HCT116 (cell line): ENCODE measurements around the gene PAFAH1B1. TPM values are rescaled to one million over a fixed set of nuclear protein-coding genes. Genes with fewer than 3 reads are reported as not detected.

Experiments used
- ATAC-seq: fragments of 200-7000 bp; cut with Tn5 transposase; 2 replicates; pipeline ENCODE4 v1.9.1; 2020; ENCODE audit warnings: mild to moderate bottlenecking, moderate library complexity
- BruUV-seq: library from RNA; stranded (reverse); fragments of 400-500 nt; replicated peaks from 2 replicates; lab custom pipeline; 2021; lab: Mats Ljungman, UMichigan
- CTCF ChIA-PET: fragments of 300-600 bp; sonication (Branson Sonifier 250); formaldehyde crosslinking; loops from one replicate; lab custom pipeline; 2021; ENCODE audit warnings: antibody characterized with exemption; lab: Charles Lee
- POLR2A ChIA-PET: fragments of 300-600, 350-600 bp; sonication (Branson Sonifier 250); formaldehyde crosslinking; loops from one replicate; lab custom pipeline; 2021; ENCODE audit warnings: antibody characterized with exemption; lab: Charles Lee
- RAD21 ChIA-PET, 2 experiments: fragments of 300-600 bp; sonication (Branson Sonifier 250); formaldehyde crosslinking; loops; one replicate each; lab custom pipeline; 2023; ENCODE audit warnings: low total read pairs in 2 of 2; ENCODE audit not compliant: uncharacterized antibody in 2 of 2, unreplicated experiment in 2 of 2, low non-redundant PET in 1 of 2; lab: Charles Lee
- DNase-seq: peaks from one replicate; pipeline ENCODE4 v3.0.0-alpha.2; 2010; ENCODE audit warnings: low read depth, low spot score
- H2AFZ ChIP-seq: fragments of 200-600 bp; shearing (Covaris generic), sonication (generic); 2 replicates; pipeline ENCODE4 v1.6.1; 2017; ENCODE audit warnings: low read depth, mixed run types, mixed read lengths, antibody characterized with exemption, low read length; ENCODE audit not compliant: poor library complexity, severe bottlenecking
- H3K27ac ChIP-seq: 2 replicates; pipeline ENCODE4 v1.5.1; 2012; ENCODE audit warnings: low read depth, low read length
- H3K27me3 ChIP-seq: fragments of 200-600 bp; sonication (generic); 2 replicates; pipeline ENCODE4 v1.6.1; 2016; ENCODE audit warnings: mixed run types, low read length, mixed read lengths; ENCODE audit not compliant: insufficient read depth
- H3K36me3 ChIP-seq, 2 experiments: fragments of 200-500 bp in 1 of 2; fragments of 200-600 bp in 1 of 2; sonication (Bioruptor generic) in 1 of 2; sonication (generic) in 1 of 2; 2 replicates each; pipeline versions ENCODE4 v1.5.1 to v1.6.1; 2014 to 2016; ENCODE audit warnings: low read length in 2 of 2, inconsistent platforms in 1 of 2, mixed read lengths in 1 of 2, mixed run types in 1 of 2; ENCODE audit not compliant: insufficient read depth in 2 of 2, control insufficient read depth in 1 of 2
- H3K4me1 ChIP-seq, 2 experiments: fragments of 200-600 bp in 1 of 2; sonication (generic) in 1 of 2; 2 replicates each; pipeline versions ENCODE4 v1.5.1 to v1.6.1; 2012 to 2017; ENCODE audit warnings: low read length in 2 of 2, inconsistent platforms in 1 of 2, mild to moderate bottlenecking in 1 of 2, mixed read lengths in 1 of 2, mixed run types in 1 of 2, moderate library complexity in 1 of 2; ENCODE audit not compliant: insufficient read depth in 2 of 2, control insufficient read depth in 1 of 2
- H3K4me2 ChIP-seq: fragments of 200-600 bp; sonication (generic); 2 replicates; pipeline ENCODE4 v1.6.1; 2017; ENCODE audit warnings: mixed run types, low read length, mixed read lengths
- H3K4me3 ChIP-seq, 2 experiments: fragments of 200-600 bp in 1 of 2; sonication (generic) in 1 of 2; replicated peaks in 1 of 2; 2 replicates each; pipeline ENCODE4 v1.5.1; 2011 to 2016; ENCODE audit warnings: low read length in 2 of 2, control low read depth in 1 of 2, low read depth in 1 of 2, mild to moderate bottlenecking in 1 of 2, mixed read lengths in 1 of 2, mixed run types in 1 of 2
- H3K79me2 ChIP-seq: fragments of 200-600 bp; sonication (generic); 2 replicates; pipeline ENCODE4 v1.6.1; 2017; ENCODE audit warnings: mild to moderate bottlenecking, mixed run types, low read length, moderate library complexity, mixed read lengths; ENCODE audit not compliant: insufficient read depth
- H3K9ac ChIP-seq: fragments of 200-600 bp; sonication (generic); 2 replicates; pipeline ENCODE4 v1.6.1; 2016; ENCODE audit warnings: low read length, mixed read lengths
- H3K9me2 ChIP-seq: fragments of 200-600 bp; sonication (generic), shearing (Covaris generic); 2 replicates; pipeline ENCODE4 v1.6.1; 2017; ENCODE audit warnings: mixed run types, mild to moderate bottlenecking, moderate library complexity; ENCODE audit not compliant: insufficient read depth
- H3K9me3 ChIP-seq, 2 experiments: fragments of 200-500 bp in 1 of 2; fragments of 200-600 bp in 1 of 2; sonication (Bioruptor generic) in 1 of 2; sonication (generic) in 1 of 2; 2 replicates each; pipeline ENCODE4 v1.6.1; 2014 to 2017; ENCODE audit warnings: low read length in 2 of 2, mixed read lengths in 2 of 2, inconsistent platforms in 1 of 2, low read depth in 1 of 2, mild to moderate bottlenecking in 1 of 2, mixed run types in 1 of 2, moderate library complexity in 1 of 2; ENCODE audit not compliant: control insufficient read depth in 1 of 2, insufficient read depth in 1 of 2
- H4K20me1 ChIP-seq: fragments of 200-600 bp; sonication (generic), shearing (Covaris generic); 2 replicates; pipeline ENCODE4 v1.6.1; 2017; ENCODE audit warnings: mixed run types, mild to moderate bottlenecking, moderate library complexity; ENCODE audit not compliant: insufficient read depth
- EGR1 ChIP-seq: IDR thresholded peaks from 2 replicates; pipeline ENCODE4 v1.6.1; 2012; ENCODE audit warnings: low read depth
- ELF1 ChIP-seq: IDR thresholded peaks from 2 replicates; pipeline ENCODE4 v1.6.1; 2012; ENCODE audit warnings: low read depth, borderline replicate concordance
- EZH2phosphoT487 ChIP-seq: fragments of 200-600 bp; IDR thresholded peaks from 2 replicates; pipeline ENCODE4 v1.6.1; 2018; ENCODE audit warnings: antibody characterized with exemption, borderline replicate concordance
- JUND ChIP-seq: IDR thresholded peaks from 2 replicates; pipeline ENCODE4 v1.6.1; 2012
- RAD21 ChIP-seq: IDR thresholded peaks from 2 replicates; pipeline ENCODE4 v1.6.1; 2012; ENCODE audit warnings: low read depth, mild to moderate bottlenecking
- SP1 ChIP-seq: IDR thresholded peaks from 2 replicates; pipeline ENCODE4 v1.6.1; 2012; ENCODE audit warnings: low read depth
- SRF ChIP-seq: IDR thresholded peaks from 2 replicates; pipeline ENCODE4 v1.6.1; 2012; ENCODE audit warnings: low read depth
- TCF7L2 ChIP-seq: IDR thresholded peaks from 2 replicates; pipeline ENCODE4 v1.7.0; 2011; ENCODE audit warnings: borderline replicate concordance, inconsistent platforms; ENCODE audit not compliant: insufficient read depth, insufficient read length; ENCODE audit errors: extremely low read depth
- ZNF274 ChIP-seq: fragments of 200-500 bp; sonication (Bioruptor generic); IDR thresholded peaks from 2 replicates; pipeline ENCODE4 v1.6.1; 2014; ENCODE audit warnings: mild to moderate bottlenecking, low read depth, low read length, inconsistent platforms
- intact Hi-C: fragments of 100-400 bp; cut with micrococcal nuclease; formaldehyde crosslinking; loops from 2 replicates; pipeline ENCODE4 v1.10.0; 2022
- total RNA-seq: library from RNA; stranded (reverse); gene quantifications from one replicate; pipeline ENCODE4 v1.2.1, GENCODE V29; 2021; ENCODE audit not compliant: unreplicated experiment
- TF ChIP-seq, protein P1 (sequence below): IDR thresholded peaks from 2 replicates; pipeline ENCODE4 v1.6.1; 2011; ENCODE audit warnings: mild to moderate bottlenecking, low read length, moderate library complexity; ENCODE audit not compliant: insufficient replicate concordance; ENCODE audit errors: extremely low read depth
- TF ChIP-seq, protein P2 (sequence below): IDR thresholded peaks from 2 replicates; pipeline ENCODE4 v1.6.1; 2012

PAFAH1B1 gene
- total RNA-seq, 1 experiment from 2014 or later, result 113 TPM

DNA sequence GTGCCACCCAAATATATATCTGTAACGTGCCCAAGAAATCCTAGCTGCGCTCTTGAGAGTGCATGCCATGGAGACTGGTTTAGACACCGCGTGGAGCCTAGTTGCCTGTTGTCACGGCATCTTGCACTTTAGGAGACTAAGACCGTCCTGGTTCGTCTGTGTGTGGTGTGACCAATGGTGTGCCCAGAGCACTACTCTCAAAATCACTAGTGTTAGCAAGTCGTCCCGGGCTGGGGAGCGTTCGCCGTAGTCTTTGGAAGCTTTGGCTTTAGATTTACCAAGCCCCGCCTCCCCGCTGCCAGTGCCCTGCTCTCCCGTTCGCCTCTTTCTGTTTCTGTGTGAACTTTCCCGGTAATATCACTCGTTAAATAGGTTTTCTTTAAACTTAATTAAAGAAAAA is 91.1 kb downstream of the PAFAH1B1 start:
- Histone ChIP-seq H3K4me3 (no peak overlapping the region), H3K9me2 (no peaks in the 10 kb centered on the region), H3K4me1 (no peaks in the 10 kb centered on the region), H2AFZ (no peak overlapping the region), H3K27me3 (no peaks in the 10 kb centered on the region), H3K4me2 (no peak overlapping the region), H3K9me3 (no peaks in the 10 kb centered on the region), H3K79me2 (no peaks in the 10 kb centered on the region), H3K36me3 (peaks cover 30% of the 10 kb centered on the region in 2 experiments), H4K20me1 (peaks cover 6% of the 10 kb centered on the region), H3K27ac (no peak overlapping the region), H3K9ac (no peak overlapping the region)
- ATAC-seq (no peak), DNase-seq (no peak)
- ChIA-PET CTCF (interaction anchor here (0.6 kb wide), 1 partner anchor 267 kb away, joined by 3 read pairs; no protein-coding TSS in a partner anchor), POLR2A (no interaction called here), RAD21 (no interaction called here)
- TF ChIP-seq, protein P1, sequence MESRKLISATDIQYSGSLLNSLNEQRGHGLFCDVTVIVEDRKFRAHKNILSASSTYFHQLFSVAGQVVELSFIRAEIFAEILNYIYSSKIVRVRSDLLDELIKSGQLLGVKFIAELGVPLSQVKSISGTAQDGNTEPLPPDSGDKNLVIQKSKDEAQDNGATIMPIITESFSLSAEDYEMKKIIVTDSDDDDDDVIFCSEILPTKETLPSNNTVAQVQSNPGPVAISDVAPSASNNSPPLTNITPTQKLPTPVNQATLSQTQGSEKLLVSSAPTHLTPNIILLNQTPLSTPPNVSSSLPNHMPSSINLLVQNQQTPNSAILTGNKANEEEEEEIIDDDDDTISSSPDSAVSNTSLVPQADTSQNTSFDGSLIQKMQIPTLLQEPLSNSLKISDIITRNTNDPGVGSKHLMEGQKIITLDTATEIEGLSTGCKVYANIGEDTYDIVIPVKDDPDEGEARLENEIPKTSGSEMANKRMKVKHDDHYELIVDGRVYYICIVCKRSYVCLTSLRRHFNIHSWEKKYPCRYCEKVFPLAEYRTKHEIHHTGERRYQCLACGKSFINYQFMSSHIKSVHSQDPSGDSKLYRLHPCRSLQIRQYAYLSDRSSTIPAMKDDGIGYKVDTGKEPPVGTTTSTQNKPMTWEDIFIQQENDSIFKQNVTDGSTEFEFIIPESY, result no peak
- TF ChIP-seq RAD21 (no peak), SRF (no peak), ELF1 (no peak), EGR1 (no peak), TCF7L2 (no peak), ZNF274 (no peak), SP1 (no peak), JUND (no peak), EZH2phosphoT487 (no peak)
- TF ChIP-seq, protein P2, sequence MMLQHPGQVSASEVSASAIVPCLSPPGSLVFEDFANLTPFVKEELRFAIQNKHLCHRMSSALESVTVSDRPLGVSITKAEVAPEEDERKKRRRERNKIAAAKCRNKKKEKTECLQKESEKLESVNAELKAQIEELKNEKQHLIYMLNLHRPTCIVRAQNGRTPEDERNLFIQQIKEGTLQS, result no peak
- intact Hi-C loops, result no loop called here
- no TSS peak for BruUV-seq
